SK-MEL-5 (cell line): ENCODE measurements around the gene MYO10. TPM values are rescaled to one million over a fixed set of nuclear protein-coding genes. Genes with fewer than 3 reads are reported as not detected.

Source experiments
- DNase-seq: peaks from one replicate; pipeline ENCODE4 v3.0.0-alpha.2; 2016; ENCODE audit warnings: low read depth, low spot score
- in situ Hi-C: cut with HindIII; loops from 2 replicates; pipeline ENCODE4 v1.10.0; 2016; ENCODE audit warnings: low sequenced_read_pairs, high pct_unique_total_duplicates, low pct_unique_long_range_greater_than_20kb
- total RNA-seq: library from RNA; depleted of rRNA; stranded (reverse); fragments of >200 nt; shearing (Covaris generic); gene quantifications from 2 replicates; pipeline ENCODE4 v1.2.3, GENCODE V29; 2014

The MYO10 gene
- total RNA-seq, 1 experiment from 2014 or later, result 161 TPM

DNA sequence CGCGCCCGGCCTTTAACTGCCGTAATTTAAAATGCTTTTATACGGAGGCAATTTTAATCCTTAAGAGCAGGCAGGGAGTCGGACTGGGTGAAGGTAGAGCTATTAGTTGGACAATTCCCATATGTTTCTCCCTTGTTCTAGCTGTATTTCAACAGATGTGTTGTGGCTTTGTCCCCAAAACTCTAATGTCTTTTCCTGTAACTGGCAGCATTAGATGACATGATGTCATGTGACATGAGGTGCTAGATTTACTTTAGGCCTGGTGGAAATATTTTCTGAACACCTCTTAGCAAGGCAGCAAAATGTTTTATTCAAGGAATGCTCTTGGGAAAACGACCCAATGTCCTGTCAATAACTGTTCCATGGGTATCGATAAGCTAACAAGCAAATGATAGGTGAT lies 8.5 kb downstream of the MYO10 start:
- in situ Hi-C loops, result loop anchor here (25.0 kb wide), 1 partner anchor 260 kb away; no protein-coding TSS in a partner anchor
- no peak for DNase-seq

DNA sequence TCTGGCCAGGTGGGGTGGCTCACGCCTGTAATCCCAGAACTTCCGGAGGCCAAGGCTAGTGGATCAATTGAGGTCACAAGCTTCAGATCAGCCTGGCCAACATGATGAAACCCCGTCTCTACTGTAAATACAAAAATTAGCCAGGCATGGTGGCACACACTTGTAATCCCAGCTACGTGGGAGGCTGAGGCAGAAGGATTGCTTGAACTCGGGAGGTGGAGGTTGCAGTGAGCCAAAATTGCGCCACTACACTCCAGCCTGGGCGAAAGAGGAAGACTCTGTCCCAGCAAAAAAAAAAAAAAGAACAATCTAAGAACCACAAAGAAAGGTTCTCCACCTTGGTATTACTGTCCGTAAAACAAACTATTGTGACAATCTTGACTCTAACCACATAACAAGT lies 9.7 kb downstream of the MYO10 start:
- DNase-seq, result no peak
- in situ Hi-C loops, result loop anchor here (25.0 kb wide), 1 partner anchor 261 kb away; no protein-coding TSS in a partner anchor

DNA sequence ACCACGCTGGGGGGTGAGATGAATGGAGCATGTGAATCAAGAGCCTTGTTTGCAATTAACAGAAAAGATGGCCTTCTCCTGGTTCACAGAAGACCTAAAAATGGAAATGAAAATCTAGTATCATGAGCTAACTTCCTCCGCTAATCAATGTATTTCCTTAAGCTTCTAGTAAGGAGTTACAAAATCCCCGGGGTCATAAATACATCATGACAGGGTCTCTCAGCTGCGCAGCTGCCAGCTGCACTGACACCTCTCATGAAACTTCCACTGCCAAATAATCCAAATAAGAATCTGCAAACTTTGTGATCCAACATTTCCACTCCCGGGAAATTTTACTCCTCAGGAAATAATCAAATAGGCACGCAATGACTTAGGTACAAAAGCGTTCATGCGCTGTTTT lies 11.9 kb downstream of the MYO10 start:
- in situ Hi-C loops, result no loop called here
- no peak for DNase-seq

DNA sequence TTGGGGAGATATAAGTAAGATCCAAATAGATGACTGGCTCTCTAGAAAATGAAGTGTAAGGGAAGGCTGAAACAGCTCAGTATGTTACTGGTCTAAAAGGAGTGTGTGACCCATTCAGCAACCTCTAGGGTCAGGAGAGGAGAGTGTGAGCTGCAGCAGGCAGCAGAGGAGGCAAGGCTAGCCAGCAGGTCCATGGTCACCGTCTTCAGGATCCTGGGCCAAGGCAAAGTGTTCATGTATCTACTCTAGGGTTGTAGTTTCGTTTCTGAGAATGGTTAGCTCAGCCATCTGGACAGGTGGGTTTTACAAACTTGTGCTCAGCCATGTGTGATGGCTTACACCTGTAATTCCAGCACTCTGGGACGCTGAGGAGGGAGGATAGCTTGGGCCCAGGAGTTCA lies 13.7 kb downstream of the MYO10 start:
- in situ Hi-C loops, result no loop called here
- no peak for DNase-seq

DNA sequence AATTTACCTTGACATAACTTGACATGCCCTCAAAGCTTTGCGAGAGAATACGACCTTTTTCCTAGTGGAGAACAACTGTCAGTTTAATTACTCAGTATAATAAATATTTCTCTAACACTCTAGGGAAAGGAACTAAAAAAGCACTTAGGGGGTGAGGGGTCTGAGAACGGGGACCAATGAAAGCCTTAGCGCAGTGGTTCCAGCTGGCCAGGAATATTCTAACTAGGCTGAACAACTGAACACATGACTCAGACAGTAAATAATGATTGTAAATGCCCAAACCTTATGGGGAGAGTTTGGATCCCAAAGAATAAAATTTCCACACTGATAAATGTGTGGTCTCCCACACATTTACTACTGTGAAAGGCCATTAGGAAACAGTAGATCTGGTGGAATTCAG lies 14.9 kb downstream of the MYO10 start:
- DNase-seq, result no peak
- in situ Hi-C loops, result no loop called here

DNA sequence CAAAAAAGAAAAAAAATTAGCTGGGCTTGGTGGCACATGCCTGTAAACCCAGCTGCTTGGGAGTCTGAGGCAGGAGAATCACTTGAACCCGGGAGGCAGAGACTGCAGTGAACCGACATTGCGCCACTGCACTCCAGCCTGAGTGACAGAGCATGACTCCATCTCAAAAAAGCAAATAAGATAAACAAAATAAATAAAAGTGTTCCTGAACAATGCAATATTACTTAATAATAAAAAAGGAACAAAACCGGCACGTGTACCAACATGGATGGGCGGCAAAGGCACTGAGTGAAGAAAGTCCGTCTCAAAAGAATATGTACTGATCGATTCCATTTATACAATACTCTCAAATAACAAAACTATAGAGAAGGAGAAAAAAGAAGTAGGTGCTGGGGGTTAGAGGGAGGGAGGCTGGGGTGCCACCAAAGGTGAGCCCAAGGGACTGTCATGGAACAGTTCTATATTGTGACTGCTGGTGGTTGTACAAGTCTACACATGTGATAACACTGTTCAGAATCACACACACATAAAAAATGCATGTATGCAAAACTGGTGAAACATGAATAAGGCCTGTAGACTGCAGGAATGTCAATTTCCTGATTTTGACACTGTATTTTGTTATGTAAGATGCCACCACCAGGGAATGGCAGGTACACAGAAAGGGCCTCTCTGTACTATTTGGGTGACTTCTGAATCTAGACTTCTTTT lies 15.8 kb downstream of the MYO10 start:
- no peak for DNase-seq
- in situ Hi-C loops, result no loop called here

DNA sequence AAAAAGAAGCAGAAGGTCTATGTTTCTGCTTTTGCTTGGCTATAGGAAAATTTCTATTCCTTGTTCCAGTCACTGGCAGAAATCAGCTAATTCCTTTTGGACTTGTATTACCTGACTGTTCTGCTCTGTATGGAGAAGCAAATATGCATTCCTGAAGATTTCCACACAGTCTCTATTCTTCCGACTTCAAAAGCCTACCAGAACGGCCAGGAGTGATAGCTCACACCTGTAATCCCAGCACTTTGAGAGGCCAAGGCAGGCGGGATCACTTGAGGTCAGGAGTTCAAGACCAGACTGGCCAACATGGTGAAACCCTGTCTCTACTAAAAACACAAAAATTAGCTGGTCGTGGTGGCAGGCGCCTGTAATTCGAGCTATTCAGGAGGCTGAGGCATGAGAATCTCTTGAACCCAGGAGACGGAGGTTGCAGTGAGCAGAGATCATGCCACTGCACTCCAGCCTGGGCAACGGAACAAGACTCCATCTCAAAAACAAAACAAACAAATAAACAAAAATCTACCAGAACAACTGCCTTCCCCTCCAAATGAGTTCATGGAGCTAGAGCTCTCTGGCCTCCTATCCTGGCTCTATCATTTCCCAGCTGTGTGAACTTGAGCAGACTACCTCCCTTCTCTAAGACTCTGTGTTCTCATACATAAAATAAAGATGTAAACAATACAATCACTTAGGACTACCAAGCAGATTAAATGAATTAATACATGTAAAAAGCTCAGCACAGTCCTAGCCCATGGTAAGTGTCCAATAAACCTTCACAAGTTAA lies 17.0 kb downstream of the MYO10 start:
- in situ Hi-C loops, result no loop called here
- no peak for DNase-seq

DNA sequence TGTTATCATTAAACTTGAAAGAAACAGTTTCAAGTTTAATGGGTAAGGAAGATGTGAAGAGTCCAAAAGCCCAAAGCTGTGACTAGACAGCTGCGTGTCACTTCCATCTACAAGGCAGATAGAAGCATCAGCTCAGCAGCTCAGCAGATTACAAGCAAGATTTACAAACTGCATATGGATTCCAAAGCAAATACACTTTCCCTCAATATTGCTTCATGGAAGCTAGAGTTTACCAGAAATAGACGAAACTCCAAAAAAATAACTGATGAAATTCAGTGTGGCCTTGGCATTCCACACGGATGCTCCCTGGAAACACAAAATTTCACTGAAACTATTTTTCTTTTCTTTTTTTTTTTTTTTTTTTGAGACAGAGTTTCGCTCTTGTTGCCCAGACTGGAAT lies 17.9 kb downstream of the MYO10 start:
- DNase-seq, result no peak
- in situ Hi-C loops, result no loop called here

DNA sequence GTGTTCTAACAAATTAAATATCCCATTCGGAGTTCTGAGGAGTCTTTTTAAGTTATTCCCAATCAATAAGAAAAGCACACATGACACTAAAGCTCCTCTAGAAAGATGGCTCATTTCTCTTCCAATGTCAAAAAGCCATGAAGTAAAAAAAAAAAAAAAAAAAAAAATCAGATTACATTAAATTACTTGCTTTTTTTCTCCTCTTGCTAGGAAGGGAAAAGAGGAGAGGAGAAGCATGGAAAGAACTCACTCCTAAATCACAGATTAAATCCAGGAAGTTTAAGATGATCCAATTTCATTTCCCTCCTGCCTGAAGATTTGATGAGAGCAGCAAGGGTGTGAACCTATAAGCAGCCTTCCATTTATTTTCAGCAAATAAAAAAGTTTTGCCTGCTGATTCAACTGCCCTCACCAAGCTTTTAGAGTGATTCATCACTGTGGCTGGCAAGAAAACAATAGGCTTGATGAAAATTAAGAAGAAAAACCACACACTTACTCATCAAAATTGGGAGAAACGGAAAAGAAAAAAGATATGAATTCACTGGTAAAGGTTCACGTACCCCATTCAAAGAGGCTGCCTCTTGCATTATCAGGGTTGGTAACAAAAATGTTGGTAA lies 19.7 kb downstream of the MYO10 start:
- in situ Hi-C loops, result no loop called here
- no peak for DNase-seq

DNA sequence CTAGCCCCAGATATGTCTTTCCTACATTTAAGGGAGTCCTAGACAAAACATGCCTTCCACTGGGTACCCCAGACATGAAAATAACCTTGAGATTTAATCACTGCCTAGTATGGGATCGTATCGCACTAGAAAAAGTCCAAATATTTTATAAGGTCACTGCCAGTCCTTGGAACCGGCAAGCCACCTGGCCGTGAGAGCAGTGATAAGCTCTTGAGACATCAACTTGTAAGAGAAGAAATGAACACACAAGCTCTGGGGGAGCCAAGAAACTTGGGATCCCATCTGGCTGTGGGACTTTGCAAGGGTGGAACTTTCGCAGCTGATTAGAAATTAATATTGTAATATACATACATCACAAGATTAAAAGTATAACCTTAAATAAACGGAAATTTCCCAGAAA lies 21.5 kb downstream of the MYO10 start:
- no peak for DNase-seq
- in situ Hi-C loops, result no loop called here

DNA sequence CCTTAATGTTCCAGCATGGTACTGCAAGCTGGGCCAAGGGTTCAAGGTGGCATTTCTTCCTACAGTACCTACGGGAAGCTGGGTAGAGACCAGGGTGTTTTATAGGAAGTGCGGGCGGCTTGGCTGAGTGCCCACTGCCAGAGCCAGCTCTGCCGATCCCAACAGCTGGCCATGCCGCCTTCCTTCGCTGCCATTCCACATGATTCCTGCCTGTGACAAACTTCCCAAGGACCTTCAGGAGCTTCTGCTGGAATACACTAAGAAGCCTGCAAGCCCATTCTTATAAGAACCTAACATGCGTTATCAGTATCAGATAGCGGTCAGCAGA lies 22.0 kb downstream of the MYO10 start:
- in situ Hi-C loops, result no loop called here
- DNase-seq, result no peak

DNA sequence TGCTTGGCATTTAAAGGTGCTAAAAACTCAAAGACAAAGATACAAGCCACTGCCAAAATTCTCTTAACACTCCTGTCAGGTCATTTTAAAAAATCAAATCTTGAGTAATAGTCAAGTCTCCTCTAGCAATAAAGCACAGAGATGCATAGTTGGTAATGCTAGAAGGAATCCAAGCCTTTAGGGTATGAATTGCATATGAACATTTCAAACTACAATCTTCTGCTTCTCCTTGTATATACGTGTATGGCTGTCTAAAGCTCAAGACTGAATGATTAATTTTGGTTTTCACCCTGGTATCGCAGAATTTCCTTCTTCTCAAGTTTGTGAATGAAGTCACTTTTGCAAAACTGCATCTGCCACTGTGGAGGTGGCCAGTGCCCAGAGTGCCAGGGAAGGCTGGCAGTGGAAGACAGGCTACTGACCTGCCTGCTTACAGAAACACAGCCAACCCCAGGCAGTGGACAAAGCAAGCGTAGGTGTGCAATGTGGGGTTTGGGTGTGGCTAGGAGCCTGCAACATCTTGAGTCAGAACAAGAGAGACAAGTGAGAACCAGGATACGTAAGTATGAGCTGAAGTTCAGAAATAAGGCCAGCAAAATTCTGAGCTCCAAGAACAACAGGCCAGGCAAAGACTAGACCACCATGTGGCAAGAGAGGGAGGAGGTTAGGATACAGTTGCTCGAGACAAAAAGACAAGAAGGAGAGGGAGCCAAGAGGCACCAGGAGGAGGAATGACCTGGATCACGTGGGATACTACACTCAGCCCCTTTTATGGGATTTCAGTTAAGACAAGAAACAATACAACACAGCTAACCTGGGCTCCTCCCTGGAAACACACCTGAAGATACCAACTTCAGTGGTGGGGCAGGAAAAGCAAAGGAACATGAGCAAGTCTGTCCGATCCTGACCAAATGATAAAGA lies 22.6 kb downstream of the MYO10 start:
- in situ Hi-C loops, result no loop called here
- DNase-seq, result no peak

DNA sequence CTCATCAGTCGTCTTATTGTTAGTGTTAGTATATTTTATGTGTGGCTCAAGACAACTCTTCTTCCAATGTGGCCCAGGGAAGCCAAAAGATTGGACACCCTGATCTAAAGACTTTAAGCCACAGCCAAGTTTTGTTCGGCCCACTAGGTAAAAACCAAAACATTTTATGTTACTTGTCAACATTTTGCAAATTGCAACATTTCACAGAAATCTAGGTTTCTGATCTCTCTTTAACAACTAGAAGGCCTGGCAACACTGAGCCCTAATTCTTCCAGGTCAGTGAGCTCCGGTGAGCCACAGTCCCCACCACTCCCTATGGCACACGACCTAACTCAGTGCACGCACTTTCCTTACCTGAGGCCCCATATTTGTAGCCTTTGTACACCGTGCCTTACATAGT lies 24.0 kb downstream of the MYO10 start:
- in situ Hi-C loops, result no loop called here
- no peak for DNase-seq

DNA sequence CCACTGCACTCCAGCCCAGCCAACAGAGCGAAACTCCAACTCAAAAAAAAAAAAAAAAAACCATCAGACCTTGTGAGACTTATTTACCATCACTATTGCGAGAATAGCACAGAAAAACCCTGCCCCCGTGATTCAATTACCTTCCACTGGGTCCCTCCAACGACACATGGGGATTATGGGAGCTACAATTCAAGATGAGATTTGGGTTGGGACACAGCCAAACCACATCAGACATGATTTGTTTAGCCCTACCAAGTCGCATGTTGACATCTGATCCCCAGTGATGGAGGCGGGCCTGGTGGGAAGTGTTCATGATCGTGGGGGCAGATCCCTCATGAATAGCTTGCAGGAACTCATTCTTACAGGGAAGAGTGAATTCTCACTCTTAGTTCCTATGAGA lies 26.6 kb downstream of the MYO10 start:
- no peak for DNase-seq

DNA sequence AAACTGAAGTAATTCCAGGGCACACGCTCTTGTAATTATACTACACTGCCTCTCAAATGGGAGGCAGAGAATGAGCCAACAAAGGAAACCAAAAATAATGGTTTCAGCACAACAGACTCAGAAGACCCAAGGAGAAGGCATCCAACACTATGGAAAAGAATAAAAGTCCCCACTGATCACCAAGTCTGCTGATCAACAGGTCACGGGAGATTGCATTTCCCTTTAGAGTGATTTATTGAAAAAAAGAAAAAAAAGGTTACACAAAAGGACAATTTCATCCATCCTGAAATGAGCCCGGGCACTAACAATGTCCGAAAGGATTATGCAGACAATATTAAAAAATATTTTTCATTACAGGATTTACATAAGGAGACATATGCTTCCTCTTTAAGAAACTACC lies 28.8 kb downstream of the MYO10 start:
- DNase-seq, result no peak
- in situ Hi-C loops, result no loop called here

More for the DNA sequence above, 26.6 kb downstream of the MYO10 start:
- in situ Hi-C loops, result no loop called here

DNA sequence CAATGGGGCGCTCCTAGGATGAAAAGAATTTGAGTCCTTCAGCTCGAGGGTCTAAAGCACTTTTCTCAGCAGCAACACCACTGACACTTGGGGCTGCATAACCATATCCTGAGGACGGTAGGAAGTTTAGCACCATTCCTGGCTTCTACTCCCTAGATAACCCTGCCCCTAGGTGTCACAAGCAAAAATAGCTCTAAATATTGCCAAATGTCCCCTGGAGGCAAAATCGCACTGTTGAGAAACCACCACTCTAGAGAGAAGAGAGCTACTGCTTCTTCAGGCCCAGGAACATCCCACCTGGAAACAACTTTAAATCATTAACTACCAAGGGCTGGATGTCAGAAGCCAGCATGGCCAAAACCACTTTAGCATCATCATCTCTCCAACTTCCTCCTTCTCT lies 29.8 kb downstream of the MYO10 start:
- in situ Hi-C loops, result no loop called here
- no peak for DNase-seq

DNA sequence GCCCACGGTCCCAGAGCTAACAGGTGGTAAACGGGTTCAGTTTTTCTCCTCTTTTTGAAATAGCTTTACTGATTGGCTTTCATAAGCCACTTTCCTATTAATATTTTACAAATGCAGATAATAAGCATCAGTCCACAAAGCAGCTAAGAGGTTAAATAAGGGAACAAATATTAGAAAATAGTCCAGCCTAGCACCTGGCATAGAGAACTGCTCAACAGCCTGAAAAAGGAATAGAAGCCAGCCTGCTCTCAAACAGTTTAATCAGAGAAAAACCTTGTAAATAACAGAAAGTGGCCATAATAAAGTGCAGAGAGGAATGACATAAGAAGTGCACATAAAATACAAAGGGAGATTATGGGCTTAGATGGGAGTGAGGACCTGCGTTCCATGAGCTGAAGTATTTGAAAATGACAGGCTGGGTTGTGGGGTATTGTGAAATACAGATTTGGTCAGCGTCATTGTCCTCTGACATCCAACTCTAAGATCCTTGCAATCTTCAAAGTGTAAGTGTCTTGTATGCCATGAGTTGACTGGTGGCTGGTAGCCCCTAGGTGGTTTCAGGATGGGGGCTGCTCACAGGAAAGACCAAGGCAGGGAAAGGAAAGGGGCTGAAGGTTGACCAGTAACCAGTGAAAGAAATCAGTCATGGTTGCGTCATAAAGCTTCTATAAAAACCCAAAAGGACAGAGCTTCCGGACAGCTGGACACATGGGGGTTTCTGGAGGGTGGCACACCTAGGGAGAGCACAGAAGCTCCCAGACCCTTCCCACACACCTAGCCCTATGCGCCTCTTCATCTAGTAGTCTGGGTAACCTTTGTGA lies 32.4 kb downstream of the MYO10 start:
- in situ Hi-C loops, result no loop called here
- DNase-seq, result no peak
